Testis (tissue), 2 donors: Measurements from ENCODE around the gene IER5L.

ENCODE experiments used
- CTCF ChIP-seq, 3 experiments: fragments of 450-650 bp in 2 of 3; fragments of 200-600 bp in 1 of 3; sonication (generic) in 1 of 3; IDR thresholded peaks; one replicate each; pipeline ENCODE4 v1.5.1; 2016 to 2019; ENCODE audit warnings: antibody characterized with exemption in 3 of 3, mild to moderate bottlenecking in 2 of 3, moderate library complexity in 1 of 3
- POLR2A ChIP-seq: fragments of 450-650 bp; IDR thresholded peaks from one replicate; pipeline ENCODE4 v1.6.1; 2017; ENCODE audit warnings: antibody characterized with exemption, mild to moderate bottlenecking, moderate library complexity

DNA sequence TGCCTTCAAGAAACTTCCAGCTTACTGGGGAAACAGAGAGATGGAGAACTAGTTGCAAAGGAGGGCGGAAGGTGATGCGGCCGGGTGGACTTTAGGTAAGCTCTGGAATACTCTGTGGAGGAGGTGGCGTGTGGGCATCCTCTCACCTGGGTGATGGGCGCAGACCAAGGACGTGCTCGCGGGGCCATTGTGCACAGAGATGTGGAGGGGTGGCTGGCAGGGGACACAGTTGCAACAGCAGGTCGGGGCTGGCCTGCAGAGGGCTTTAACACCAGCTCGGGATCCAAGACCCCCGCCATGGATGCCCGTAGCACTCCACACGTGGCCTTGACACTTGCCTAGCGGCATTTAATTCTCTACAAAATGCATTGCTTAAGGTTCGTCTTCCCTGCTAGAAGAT lies 26.6 kb downstream of the IER5L start:
- no peak for TF ChIP-seq CTCF (IDR thresholded peaks at IDR 0.05)
- no peak for TF ChIP-seq POLR2A
